PC-3 (cell line): Measurements from ENCODE around the gene ADSS1. TPM values are rescaled to one million over a fixed set of nuclear protein-coding genes. Genes with fewer than 3 reads are reported as not detected.

Experiments
- ATAC-seq: fragments of 200-7000 bp; cut with Tn5 transposase; 2 replicates; pipeline ENCODE4 v1.9.1; 2020; ENCODE audit warnings: mild to moderate bottlenecking, moderate library complexity
- BruUV-seq: library from RNA; stranded (reverse); fragments of 400-500 nt; replicated peaks from 2 replicates; lab custom pipeline; 2021; lab: Mats Ljungman, UMichigan
- CTCF ChIA-PET: fragments of 300-600 bp; sonication (Branson Sonifier 250); formaldehyde crosslinking; loops from one replicate; lab custom pipeline; 2022; ENCODE audit warnings: antibody characterized with exemption; lab: Charles Lee
- POLR2A ChIA-PET: fragments of 300-600 bp; sonication (Branson Sonifier 250); formaldehyde crosslinking; loops from one replicate; lab custom pipeline; 2022; ENCODE audit warnings: antibody characterized with exemption; ENCODE audit not compliant: unreplicated experiment; lab: Charles Lee
- DNase-seq: peaks from one replicate; pipeline ENCODE4 v3.0.0-alpha.2; 2015
- H2AFZ ChIP-seq: fragments of 300-600 bp; sonication (generic); 2 replicates; pipeline ENCODE4 v1.6.0; 2016; ENCODE audit warnings: antibody characterized with exemption, low read length
- H3F3A ChIP-seq: fragments of 300-600 bp; sonication (generic); one replicate; pipeline ENCODE4 v1.6.0; 2017; ENCODE audit warnings: antibody characterized with exemption, low read length, control low read depth, mild to moderate bottlenecking; ENCODE audit not compliant: unreplicated experiment
- H3K27ac ChIP-seq: fragments of 300-600 bp; sonication (generic); 2 replicates; pipeline ENCODE4 v1.5.1; 2016; ENCODE audit warnings: mild to moderate bottlenecking, low read length
- H3K27me3 ChIP-seq: fragments of 300-600 bp; sonication (generic); 2 replicates; pipeline ENCODE4 v1.6.1; 2016; ENCODE audit warnings: low read length, mixed read lengths
- H3K36me3 ChIP-seq: fragments of 300-600 bp; sonication (generic); 2 replicates; pipeline ENCODE4 v1.6.1; 2016; ENCODE audit warnings: low read depth, mixed run types, low read length, mixed read lengths
- H3K4me1 ChIP-seq: fragments of 300-600 bp; sonication (generic); 2 replicates; pipeline ENCODE4 v1.5.1; 2016; ENCODE audit warnings: low read length; ENCODE audit not compliant: insufficient read depth
- H3K4me2 ChIP-seq: fragments of 300-600 bp; sonication (generic); 2 replicates; pipeline ENCODE4 v1.6.0; 2016; ENCODE audit warnings: low read length
- H3K4me3 ChIP-seq: fragments of 300-600 bp; sonication (generic); 2 replicates; pipeline ENCODE4 v1.5.1; 2016; ENCODE audit warnings: mild to moderate bottlenecking, low read length, mixed read lengths
- H3K79me2 ChIP-seq: fragments of 300-600 bp; sonication (generic); 2 replicates; pipeline ENCODE4 v1.6.1; 2017; ENCODE audit warnings: low read length, mixed read lengths
- H3K9ac ChIP-seq: fragments of 300-600 bp; sonication (generic); 2 replicates; pipeline ENCODE4 v1.6.0; 2016; ENCODE audit warnings: mild to moderate bottlenecking, low read length
- H3K9me2 ChIP-seq: fragments of 300-600 bp; sonication (generic); replicated peaks from 2 replicates; pipeline ENCODE4 v1.6.1; 2016; ENCODE audit warnings: mixed run types, low read length, mixed read lengths
- H3K9me3 ChIP-seq: fragments of 300-600 bp; sonication (generic); 2 replicates; pipeline ENCODE4 v1.6.1; 2016; ENCODE audit warnings: low read length, mixed read lengths
- H4K20me1 ChIP-seq: fragments of 300-600 bp; sonication (generic); 2 replicates; pipeline ENCODE4 v1.6.1; 2016; ENCODE audit warnings: low read length, mixed read lengths
- EZH2 ChIP-seq: fragments of 300-600 bp; sonication (generic); IDR thresholded peaks from one replicate; pipeline ENCODE4 v1.6.1; 2017; ENCODE audit warnings: antibody characterized with exemption, mild to moderate bottlenecking, low read length; ENCODE audit not compliant: unreplicated experiment
- EZH2phosphoT487 ChIP-seq: fragments of 300-600 bp; sonication (generic); IDR thresholded peaks from 2 replicates; pipeline ENCODE4 v1.6.1; 2018; ENCODE audit warnings: mild to moderate bottlenecking, antibody characterized with exemption, low read length, borderline replicate concordance
- intact Hi-C: fragments of 100-400 bp; cut with micrococcal nuclease; formaldehyde crosslinking; loops from 2 replicates; pipeline ENCODE4 v1.9.0; 2023
- total RNA-seq: library from RNA; depleted of rRNA; stranded (reverse); fragments of >200 nt; gene quantifications from 2 replicates; pipeline ENCODE4 v1.2.3, GENCODE V29; 2014
- TF ChIP-seq, protein P1 (sequence below): fragments of 300-600 bp; sonication (generic); conservative IDR thresholded peaks from 2 replicates; pipeline ENCODE4 v1.5.1; 2017; ENCODE audit warnings: antibody characterized with exemption, low read depth, mild to moderate bottlenecking, low read length

Gene ADSS1
- total RNA-seq, 1 experiment from 2014 or later, result 7.9 TPM

DNA sequence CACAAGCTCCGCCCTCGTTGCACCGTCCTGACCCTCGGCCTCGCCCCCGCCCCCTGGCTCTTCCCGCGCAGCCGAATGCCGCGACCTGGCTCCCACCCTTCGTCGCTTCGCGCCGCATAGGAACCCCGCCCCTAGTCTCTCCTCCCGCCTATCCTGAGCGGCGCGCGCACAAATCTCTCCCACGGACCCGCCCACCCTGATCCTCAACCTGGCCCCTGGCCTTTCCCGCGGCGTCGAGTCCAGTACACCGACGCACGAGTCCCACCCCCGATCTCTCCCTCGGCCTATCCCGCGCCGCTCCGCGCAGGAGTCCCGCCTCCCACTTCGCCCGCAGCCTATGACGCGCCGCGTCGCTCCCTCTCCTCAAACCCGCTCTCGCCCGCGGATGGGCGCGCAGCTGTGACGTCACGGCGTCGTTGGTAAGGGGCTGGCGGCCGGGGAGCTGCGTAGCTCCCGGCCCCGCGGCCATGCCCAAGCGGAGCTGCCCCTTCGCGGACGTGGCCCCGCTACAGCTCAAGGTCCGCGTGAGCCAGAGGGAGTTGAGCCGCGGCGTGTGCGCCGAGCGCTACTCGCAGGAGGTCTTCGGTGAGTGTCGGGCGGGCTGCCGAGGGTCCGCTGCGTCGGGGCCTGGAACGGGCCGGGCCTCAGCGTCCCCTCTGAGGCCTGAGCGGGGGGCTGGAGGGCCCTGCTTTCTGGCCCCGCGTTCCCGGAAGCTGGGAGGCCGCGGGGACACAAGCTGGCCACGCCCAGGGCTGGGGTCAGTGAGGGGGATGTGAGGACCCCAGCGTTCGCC is 28.9 kb downstream of the ADSS1 start, which contains the start of gene SIVA1:
Gene SIVA1 (plus strand): TSS at position 413 of the 793 bp plus-strand sequence. CDS start 55 bp downstream, at position 468.
- peak within 1 kb of the TSS; percentile 54 for H3K27ac ChIP-seq
- peaks cover 23% of the 10 kb centered on the region for H4K20me1 ChIP-seq
- no peak for TF ChIP-seq EZH2phosphoT487
- no peak for TF ChIP-seq EZH2
- TF ChIP-seq, protein P1, sequence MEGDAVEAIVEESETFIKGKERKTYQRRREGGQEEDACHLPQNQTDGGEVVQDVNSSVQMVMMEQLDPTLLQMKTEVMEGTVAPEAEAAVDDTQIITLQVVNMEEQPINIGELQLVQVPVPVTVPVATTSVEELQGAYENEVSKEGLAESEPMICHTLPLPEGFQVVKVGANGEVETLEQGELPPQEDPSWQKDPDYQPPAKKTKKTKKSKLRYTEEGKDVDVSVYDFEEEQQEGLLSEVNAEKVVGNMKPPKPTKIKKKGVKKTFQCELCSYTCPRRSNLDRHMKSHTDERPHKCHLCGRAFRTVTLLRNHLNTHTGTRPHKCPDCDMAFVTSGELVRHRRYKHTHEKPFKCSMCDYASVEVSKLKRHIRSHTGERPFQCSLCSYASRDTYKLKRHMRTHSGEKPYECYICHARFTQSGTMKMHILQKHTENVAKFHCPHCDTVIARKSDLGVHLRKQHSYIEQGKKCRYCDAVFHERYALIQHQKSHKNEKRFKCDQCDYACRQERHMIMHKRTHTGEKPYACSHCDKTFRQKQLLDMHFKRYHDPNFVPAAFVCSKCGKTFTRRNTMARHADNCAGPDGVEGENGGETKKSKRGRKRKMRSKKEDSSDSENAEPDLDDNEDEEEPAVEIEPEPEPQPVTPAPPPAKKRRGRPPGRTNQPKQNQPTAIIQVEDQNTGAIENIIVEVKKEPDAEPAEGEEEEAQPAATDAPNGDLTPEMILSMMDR, result no peak
- H3K9me2 ChIP-seq, result no peaks in the 10 kb centered on the region
- peak; percentile 99 for DNase-seq
- no peaks in the 10 kb centered on the region for H3K27me3 ChIP-seq
- H3K4me3 ChIP-seq, result peak within 1 kb of the TSS; percentile 100
- peak within 1 kb of the TSS; percentile 94 for H3K4me2 ChIP-seq
- H3F3A ChIP-seq, result no peaks in the 10 kb centered on the region
- intact Hi-C loops, result no loop called here
- peaks cover 49% of the 10 kb centered on the region for H3K79me2 ChIP-seq
- H3K4me1 ChIP-seq, result peaks cover 32% of the 10 kb centered on the region
- peaks cover 14% of the 10 kb centered on the region; the same call in 1 of the 2 replicates for H3K36me3 ChIP-seq
- H3K9ac ChIP-seq, result peak within 1 kb of the TSS; percentile 99
- ChIA-PET POLR2A (interaction anchor here (0.5 to 1.2 kb wide), 4 partner anchors 74 to 1201 kb away, joined by 3 to 18 read pairs (median 6); no protein-coding TSS in a partner anchor), CTCF (interaction anchor here (0.6 kb wide), 2 partner anchors 74 to 217 kb away, joined by 3 read pairs; no protein-coding TSS in a partner anchor)
- peak; percentile 91 for ATAC-seq
- no TSS peak for BruUV-seq
- H3K9me3 ChIP-seq, result no peaks in the 10 kb centered on the region
- H2AFZ ChIP-seq, result peak within 1 kb of the TSS; percentile 78

DNA sequence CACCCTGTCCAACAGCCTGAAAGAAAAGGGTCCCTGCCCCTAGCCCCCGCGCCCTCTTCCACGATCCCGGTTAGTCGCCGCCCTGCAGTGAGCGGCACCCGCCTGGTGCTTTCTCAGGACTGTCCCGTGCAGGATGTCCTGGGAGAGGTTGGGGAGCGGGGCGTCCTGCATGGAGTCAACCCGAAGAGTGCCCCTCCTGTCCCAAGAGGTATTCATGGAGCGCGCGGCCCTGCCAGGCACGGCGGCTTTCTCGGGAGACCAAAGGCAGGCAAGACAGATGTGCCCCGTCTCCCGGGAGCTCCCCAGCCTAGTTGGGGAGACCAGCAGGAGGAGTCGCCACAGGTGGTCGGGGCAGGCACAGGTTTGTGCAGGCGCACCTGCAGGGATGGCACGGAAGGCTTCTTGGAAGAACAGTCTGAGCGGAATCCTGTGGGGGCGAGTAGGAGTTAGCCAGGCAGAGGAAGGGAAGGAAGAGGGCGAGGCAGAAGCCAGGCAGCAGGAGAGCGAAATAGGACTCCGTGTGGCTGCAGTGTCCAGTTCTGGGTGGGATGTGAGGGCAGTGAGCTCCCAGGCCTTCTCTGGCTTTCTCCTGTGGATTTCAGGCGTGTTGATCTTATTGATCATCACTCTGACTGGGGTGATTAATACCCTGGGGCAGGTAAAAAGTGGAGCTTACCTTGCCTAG is 29.6 kb downstream of the ADSS1 start:
- ATAC-seq (no peak), DNase-seq (peak; percentile 23)
- H3F3A ChIP-seq, result no peaks in the 10 kb centered on the region
- peaks cover 32% of the 10 kb centered on the region for H3K4me1 ChIP-seq
- peak overlapping the region; percentile 100 for H3K4me3 ChIP-seq
- intact Hi-C loops, result no loop called here
- TF ChIP-seq EZH2, result no peak
- TF ChIP-seq, protein P1, result no peak
- ChIA-PET CTCF (interaction anchor here (0.7 kb wide), 1 partner anchor 41 kb away, joined by 3 read pairs; no protein-coding TSS in a partner anchor), POLR2A (no interaction called here)
- H4K20me1 ChIP-seq, result peaks cover 23% of the 10 kb centered on the region
- no peaks in the 10 kb centered on the region for H3K27me3 ChIP-seq
- H3K4me2 ChIP-seq, result peak overlapping the region; percentile 94
- H3K27ac ChIP-seq, result peak overlapping the region; percentile 54
- TSS peak; percentile 55 for BruUV-seq
- H3K9me2 ChIP-seq, result no peaks in the 10 kb centered on the region
- H3K9me3 ChIP-seq, result no peaks in the 10 kb centered on the region
- peaks cover 49% of the 10 kb centered on the region for H3K79me2 ChIP-seq
- peak overlapping the region; percentile 99 for H3K9ac ChIP-seq
- peaks cover 14% of the 10 kb centered on the region; the same call in 1 of the 2 replicates for H3K36me3 ChIP-seq
- H2AFZ ChIP-seq, result peak overlapping the region; percentile 73; the same call in 1 of the 2 replicates
